HL-60 (cell line): Measurements from ENCODE around the gene SIPA1L3.

Source experiments
- CTCF ChIP-seq: IDR thresholded peaks from one replicate; pipeline ENCODE4 v1.5.1; 2011; ENCODE audit warnings: low read length, control low read depth, inconsistent platforms; ENCODE audit not compliant: insufficient read depth
- POLR2AphosphoS5 ChIP-seq: IDR thresholded peaks from 2 replicates; pipeline ENCODE4 v1.6.1; 2012; ENCODE audit warnings: low read depth
- REST ChIP-seq: IDR thresholded peaks from 2 replicates; pipeline ENCODE4 v1.6.1; 2012; ENCODE audit warnings: low read depth; ENCODE audit not compliant: insufficient replicate concordance
- SPI1 ChIP-seq: IDR thresholded peaks from 2 replicates; pipeline ENCODE4 v1.6.1; 2012; ENCODE audit warnings: low read depth, mild to moderate bottlenecking, borderline replicate concordance

GRCh38 chr19:38135150-38135998, 228.4 kb downstream of the SIPA1L3 start:
- TF ChIP-seq CTCF (no peak), REST (no peak), SPI1 (no peak), POLR2AphosphoS5 (no peak)
